ENCODE data around the gene BTBD17.
A peak's percentile ranks its signal among the peaks of the same experiment; 100 is the strongest.

BTBD17 gene

DNA sequence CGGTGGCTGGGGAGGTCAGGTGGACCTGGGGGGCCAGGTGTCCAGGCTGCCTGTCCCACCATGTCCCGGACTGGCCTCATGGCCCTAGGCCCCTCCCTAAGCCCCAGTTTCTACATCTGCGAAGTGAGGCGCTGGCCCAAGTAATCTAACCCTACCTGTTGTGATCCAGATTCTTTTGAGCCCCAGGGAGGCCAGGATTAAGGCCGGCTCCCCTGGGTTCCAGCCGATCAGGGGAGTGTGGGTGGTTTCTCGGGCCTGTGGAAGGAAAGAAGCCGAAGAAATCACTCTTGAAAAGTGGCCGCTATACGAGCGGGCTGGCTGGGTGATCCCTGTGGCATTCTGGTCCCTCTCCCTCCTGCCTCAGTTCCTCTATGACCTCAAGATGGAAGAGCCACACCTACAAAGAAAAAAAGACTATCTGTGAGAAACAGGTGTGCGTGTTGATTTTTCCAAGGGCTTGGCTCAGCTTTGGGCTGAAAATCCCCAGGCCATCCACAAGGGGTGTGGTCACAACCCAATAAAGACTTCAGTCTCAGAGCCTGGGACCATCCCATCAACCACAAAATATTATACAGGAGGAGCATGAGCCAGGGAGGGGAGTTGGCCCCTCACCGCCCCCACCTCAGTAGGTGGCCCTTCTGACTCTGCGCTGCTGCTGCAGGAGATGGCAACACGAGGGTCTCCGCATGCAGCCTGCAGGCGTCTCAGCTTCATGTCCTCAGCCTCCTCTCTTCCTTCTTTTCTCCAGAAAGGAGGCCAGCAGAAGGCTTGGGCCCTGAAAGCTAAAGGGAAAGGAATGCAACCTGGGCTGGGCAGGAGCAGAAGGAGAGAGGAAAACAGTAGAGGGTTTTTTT lies 25.9 kb upstream of the BTBD17 start:
- DNase-seq (ENCODE audit: low read depth in 2 of 2): no peak

DNA sequence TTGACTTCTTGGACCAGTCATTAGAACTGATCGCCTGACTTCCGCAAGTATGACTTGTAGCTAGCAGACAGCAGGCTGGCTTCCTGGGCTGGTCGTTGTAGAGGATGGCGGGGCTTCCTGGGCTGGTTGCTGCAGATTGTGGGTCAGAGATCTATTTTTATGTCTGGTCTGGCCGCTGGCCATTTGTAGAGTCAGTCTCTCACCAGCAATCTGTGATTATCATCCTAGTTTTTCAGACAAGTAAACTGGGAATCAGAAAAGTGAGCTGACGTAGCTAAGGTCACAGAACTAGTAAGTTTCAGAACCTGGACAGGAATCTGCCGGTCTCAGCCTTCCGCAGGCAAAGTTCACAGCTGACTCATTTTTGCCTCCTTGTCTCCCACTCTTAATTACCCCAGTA lies 24.7 kb upstream of the BTBD17 start:
- no peak for DNase-seq (ENCODE audit: low read depth in 2 of 2)

DNA sequence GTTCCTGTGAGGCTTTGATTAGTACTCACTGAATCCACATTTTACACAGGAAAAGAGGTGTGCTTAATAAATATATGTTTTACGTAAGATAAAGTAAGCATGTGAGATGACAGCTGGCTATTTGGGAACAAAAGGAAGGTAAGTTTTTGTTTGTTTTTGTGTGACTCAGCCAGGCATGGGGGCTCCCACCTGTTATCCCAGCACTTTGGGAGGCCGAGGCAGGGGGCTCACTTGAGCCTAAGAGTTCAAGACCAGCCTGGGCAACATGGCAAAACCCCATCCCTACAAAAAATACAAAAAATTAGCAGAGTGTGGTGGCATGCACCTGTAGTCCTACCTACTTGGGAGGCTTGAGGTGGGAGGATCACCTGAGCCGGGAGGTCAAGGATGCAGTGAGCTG lies 23.5 kb upstream of the BTBD17 start:
- DNase-seq (ENCODE audit: low read depth in 2 of 2): no peak

DNA sequence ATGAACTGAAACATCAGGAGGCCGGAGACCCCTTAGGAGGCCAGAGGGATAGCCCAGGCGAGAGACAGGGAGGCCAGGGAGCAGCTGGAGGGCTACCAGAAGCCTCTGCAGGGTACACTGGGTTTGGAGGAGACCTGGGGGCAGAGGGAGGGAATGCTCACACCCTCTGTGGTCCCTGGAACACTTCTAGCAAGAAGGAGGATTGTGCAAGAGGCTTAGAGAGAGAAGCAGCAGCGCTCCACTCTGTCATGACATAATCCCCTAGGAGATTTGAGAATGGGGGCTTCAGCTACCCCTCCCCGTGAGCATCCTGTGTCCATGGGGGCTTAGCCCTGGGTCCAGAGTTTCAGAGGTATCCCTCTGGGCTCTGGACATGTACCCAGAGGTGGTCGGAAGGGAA lies 21.5 kb upstream of the BTBD17 start:
- no peak for DNase-seq (ENCODE audit: low read depth in 2 of 2)

DNA sequence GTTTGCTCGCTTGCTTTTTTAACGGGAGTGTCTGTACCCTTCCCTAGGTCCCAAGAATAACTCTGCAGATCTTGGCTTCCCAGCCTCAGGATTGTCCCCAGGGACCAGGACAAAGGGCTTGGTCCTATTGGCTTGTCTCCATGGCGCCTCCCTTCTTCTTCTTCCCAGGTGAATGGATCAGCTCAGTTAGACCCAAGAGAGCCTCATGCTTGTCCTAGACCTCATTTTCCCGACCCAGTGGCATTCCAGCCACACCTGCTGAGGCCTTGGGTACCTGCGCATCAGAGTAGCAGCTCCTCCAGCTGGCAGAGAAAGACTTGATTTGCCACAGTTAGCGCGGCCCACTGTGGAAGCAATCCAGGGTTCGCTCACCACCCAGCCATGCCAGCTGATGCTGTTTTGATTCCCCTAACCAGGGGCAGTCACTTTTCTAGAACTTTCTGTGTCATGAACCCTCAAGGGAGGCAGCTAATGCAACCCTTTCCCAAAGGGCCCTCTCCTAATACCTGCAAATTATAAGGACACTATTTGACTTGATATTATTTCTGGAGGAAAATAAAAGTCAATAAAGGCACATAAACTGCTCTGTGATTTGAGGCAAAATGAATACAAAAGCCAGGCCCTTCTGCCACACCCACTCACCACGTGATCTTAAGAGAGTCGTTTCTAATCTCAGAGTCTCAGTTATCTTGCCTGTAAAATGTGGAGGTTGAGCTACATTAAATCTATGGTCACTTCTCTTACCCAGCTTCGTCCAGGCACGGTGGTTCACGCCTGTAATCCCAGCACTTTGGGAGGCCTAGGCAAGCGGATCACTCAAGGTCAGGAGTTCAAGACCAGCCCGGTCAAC lies 19.5 kb upstream of the BTBD17 start:
- no peak for DNase-seq (ENCODE audit: low read depth in 2 of 2)

DNA sequence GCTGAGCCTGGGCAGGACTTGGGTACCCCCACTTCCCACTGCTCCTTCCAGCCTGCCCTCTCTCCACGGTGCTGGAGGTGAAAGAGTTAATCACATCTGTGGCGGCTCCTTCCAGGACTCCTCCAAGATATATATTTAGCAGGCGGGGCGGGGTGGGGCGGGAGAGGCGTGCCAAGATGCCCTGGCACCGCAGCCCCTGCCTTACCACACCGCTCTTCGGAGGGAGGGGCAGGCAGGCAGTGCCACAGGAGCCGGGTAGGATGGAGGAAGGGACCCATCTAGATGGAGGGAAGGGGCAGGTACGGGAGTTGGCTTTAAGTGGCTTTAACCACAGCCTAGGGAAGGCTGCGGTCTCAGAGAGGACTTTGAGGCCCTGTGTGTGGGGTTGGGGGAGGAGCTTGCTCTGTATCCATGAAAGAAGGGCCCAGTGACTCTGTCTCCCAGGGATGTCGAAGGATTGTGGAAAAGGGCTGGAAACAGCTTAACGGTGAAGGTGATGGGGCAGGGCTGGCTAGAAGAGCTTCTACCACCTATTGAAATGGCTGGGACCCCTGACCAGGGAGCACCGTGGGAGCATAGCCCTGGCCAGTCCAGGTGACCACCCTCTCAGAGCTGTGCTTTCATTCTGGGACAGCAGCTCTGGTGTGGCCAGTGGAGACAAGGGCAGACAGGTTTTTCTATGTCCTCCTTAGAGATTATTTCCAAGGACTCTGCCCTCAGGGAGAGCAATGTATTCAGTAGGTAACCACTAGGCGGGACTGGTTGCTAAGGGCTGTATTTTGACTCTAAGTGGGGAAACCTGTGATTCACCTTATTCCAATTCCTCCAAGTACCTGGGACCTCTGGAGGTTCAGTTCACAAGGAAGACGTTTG lies 18.7 kb upstream of the BTBD17 start:
- no peak for DNase-seq (ENCODE audit: low read depth in 2 of 2)

DNA sequence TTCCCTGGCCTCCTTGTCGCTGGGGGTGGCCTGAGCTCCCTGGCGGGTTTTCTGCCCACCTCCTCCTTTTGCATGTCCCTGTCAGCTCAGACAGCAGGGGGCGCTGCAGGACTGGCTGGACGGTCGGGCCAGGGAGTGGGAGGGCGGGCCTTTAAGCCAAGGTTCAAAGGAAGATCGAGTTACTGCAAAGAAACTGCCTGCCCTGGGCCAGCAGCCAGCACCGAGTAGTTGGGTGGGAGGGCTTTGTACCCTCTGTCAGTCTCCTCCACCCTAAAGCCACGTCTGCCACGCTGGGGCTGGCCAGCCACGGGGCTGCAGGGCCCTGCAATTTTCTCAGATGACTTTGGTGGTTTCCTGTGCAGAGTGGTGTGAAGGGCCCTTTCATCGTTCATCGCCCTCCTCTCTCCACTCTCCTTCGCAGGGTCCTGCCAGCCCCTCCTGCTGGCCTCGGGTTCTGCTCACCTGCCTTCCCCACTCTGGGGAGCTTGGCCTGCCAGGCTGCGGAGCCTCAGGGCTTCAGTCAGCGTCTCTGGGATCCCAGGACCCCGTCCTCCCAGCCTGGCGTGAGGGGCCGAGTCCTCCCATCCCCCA lies 17.9 kb upstream of the BTBD17 start:
- DNase-seq (ENCODE audit: low read depth in 2 of 2): peak; percentile 80 to 93

DNA sequence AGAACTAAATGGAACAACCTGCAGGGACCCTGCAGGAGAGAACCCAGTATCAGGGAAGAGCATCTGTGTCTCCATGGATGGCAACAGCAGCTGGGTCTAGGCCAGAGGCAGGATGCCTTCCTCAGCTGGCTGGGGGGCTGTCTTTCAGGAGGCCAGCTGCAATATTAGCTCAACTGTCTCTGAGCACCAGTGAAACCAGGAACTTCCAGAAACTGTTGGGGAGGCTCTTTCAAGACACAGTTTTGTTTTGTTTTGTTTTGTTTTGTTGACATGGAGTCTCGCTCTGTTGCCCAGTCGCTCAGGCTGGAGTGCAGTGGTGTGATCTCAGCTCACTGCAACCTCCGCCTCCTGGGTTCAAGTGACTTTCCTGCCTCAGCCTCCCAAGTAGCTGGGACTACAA lies 13.2 kb upstream of the BTBD17 start:
- no peak for DNase-seq (ENCODE audit: low read depth in 2 of 2)

DNA sequence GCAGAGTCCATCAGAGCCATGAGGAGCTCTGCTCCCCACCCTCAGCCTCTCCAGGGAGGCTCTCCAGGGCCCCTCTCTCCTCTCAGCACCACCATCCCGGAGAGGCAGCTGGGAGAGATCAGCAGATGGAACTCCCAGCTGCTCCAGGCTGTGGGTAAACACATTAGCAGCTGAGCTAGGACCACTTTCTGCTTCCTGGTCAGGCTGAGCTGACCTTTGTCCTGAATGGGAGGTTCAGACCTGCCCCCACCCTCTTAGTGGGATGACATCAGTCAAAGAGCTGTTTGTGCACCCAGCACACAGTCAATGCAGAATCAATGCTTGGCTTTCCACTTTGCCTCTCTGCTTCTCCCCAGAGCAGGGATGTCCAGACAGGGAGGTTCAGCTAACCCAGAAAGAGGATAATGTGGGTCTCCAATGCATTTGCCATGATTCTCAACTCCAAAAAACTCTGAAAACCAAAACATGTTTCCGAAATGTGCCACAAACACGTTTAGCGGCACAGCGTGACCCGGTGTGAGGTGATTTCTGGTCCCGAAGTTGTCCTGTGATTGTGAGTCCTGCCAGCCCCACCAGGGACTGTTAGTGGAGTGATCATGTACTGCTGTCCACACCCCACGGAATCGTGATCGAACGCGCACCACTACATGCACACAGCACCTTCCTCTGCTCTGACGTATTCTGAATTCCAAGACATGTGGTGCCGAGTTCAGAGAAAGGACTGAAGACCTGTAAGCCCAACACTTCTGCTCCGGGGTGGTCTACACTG lies 12.4 kb upstream of the BTBD17 start:
- no peak for DNase-seq (ENCODE audit: low read depth in 2 of 2)

DNA sequence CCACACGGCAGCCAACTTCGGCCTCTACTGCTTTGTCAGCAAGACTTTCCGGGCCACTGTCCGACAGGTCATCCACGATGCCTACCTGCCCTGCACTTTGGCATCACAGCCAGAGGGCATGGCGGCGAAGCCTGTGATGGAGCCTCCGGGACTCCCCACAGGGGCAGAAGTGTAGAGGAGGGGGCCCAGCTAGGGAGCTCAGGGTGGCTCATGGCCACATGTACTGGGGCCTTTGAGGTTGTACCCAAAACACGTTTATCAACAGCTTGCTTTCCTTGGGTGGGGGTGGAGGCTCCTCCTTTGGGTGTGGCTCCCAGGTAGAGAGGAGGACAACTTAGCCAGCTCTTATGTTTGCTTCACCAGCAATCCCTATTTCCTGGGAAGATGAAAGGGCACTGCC lies 10.8 kb upstream of the BTBD17 start:
- no peak for DNase-seq (ENCODE audit: low read depth in 2 of 2)

DNA sequence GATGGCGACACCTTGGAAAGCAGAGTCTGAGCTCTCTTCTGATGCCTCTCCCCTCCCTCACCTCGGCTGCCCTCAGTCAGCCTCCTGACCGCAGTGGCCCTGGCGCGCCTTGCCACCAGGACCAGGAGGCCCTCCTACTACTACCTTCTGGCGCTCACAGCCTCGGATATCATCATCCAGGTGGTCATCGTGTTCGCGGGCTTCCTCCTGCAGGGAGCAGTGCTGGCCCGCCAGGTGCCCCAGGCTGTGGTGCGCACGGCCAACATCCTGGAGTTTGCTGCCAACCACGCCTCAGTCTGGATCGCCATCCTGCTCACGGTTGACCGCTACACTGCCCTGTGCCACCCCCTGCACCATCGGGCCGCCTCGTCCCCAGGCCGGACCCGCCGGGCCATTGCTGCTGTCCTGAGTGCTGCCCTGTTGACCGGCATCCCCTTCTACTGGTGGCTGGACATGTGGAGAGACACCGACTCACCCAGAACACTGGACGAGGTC lies 10.0 kb upstream of the BTBD17 start:
- DNase-seq (ENCODE audit: low read depth in 2 of 2): no peak

DNA sequence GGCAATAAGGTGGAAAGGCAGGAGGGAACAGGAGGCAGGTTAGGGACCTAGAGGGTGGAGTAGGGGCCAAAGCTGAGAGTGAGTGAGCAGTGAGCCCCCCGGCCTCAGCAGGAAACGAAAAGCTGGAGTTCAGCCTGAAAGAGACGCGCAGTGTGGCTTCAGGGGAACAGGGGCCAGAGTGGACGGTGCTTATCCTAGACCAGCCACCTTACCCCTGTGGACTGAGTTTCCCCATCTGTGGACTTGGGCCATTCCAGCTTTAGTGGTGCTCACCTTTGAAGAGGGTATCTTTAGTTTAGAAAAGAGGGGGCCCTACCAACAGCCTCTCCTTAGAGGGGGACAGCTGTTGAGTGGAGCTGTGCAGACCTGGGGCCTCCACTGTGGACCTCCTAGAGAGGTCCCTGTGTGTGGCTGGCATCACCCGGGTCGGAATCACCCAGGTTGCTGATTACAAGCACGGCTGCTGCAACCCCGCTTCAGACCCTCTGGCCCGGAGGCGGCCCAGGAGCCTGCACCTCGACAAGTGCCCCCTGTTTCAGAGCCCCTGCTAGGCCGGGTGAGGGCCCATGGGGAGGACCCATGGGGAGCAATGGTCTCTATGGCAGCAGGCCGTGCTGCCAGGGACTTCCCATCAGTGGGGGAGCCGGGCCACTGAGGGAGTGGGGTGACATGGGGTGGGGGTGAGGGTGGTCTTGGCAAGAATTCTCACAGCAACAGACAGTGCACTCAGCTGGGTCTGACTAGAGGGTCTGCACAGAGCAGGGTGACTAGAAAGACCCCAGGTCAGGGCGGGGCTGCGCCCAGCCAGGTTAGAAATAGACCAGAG lies 8.2 kb upstream of the BTBD17 start:
- no peak for DNase-seq (ENCODE audit: low read depth in 2 of 2)

DNA sequence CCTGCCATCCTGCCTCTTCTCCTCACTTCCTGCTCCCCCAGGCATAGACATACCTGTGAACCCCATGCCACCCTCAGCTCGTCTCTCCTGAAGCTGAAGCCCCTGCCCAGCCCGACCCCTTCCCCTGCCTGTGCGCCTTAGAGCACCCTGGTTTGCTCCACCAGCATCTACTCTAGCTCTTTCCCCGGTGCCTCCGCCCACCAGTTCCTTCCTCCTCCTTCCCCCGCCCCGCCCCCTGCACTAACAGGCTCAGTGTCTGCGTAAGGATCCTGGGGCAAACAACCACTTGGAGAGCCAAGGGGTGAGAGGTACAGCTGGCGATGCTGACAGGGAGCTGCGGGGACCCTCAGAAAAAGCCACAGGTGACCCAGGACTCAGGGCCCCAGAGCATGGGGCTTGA lies 7.6 kb upstream of the BTBD17 start:
- DNase-seq (ENCODE audit: low read depth in 2 of 2): peak; percentile 17 to 57

DNA sequence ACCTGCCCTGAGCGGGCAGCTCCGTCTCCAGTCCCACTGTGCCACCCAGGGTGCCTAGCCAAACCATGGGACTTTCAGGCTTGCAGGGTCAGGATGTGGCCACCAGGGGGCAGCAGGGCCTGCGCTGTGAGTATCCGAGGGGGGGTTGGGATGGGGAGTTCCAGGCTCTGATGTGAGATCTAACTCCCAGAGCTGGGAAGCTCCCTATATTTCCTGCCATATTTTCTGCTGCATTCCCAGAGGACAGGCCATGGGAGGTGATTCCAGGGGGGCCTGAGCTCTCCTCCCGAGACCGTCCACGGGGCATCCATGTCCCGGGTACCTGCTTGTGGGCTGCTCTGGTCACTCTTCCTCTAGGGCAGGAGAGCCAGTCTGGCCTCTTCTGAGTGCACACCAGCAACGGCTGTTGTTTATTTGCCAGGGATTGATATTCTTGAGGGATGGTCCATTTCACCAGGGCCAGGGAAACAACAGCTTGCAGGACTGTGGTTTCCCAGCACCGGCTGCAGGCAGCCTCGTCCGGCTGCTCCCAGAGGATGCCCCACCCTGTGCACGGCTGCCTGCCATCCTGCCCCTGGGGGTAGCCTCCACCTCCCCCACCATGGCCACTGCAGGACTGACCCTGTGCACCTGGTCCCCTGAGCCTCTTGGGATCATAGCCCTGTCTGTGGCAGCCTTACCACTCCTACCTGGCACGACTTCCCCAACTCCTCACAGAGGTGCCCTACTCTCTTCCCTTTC lies 6.8 kb upstream of the BTBD17 start:
- peak; percentile 45 to 65 for DNase-seq (ENCODE audit: low read depth in 2 of 2)

DNA sequence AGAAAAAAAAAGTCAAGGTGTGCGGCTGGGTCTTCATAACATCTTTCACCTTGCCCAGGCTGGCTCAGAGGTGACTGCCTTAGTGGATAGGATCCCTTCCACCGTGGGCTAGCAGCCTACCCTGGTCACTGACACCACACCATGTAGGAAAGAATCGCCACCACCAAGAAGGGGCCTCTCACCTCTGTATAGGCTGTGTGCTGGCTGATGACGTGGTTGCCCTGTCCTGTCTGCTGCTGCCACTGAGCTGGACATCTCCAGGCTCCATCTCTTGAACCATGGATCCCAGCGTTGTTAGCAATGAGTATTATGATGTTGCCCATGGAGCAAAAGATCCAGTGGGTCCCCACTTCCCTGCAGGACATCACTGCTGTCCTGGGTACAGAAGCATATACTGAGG lies 5.5 kb upstream of the BTBD17 start, which contains the start of gene GPR142:
Gene GPR142 (plus strand): TSS at position 301 of the 400 bp plus-strand sequence. CDS start 2,035 bp downstream, outside the sequence.
- no peak for DNase-seq (ENCODE audit: low read depth in 2 of 2)

DNA sequence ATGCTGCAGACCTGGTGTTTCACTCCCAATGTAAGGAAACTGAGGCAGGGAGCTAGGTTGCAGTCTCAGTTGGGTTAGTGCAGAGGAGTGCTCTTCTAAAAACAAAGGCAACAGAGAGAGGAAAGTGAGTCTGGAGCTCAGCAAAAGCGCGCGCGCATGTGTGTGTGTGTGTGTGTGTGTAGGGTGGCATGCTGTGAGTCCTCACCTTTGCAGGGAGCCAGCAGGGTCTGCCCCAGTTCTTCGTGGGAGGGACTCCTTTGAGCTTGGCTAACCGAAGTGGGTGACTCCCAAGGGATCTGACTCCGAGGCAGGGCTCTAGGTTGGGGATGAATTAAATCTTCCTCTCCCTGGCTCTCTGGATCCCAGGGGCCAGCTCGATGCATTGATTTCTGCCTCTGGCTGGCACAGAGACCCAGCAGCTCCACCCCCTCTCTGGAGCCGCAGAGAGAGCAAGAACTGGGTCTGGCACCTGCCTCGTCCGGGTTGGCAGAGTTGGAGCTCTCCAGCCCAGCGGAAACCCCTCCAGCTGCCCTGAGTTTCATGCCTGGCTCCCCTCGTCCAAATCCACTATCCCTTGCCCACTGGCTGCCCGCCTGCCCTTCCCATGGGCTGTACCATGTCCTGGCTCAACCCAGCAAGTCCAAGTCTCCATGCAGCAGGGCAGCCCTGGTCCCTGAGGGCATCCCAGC lies 1.3 kb upstream of the BTBD17 start:
- DNase-seq (ENCODE audit: low read depth in 2 of 2): no peak

DNA sequence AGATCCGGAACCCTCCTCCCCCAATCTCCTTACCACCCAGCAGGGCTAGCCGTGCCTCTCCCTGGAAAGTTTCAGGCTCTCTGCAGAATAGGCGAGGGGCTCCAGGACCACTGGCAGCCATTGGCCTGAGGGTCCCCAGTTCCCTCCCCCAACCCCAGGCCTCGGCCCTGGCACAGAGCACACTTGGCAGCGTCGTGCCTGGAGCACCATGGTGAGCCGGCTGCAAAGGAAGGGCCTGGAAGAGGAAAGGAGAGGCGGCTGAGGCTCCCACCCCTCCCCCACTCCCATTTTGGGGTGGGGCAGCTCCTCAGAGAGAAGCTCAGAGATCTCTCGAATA lies 369 bp upstream of the BTBD17 start:
- no peak for DNase-seq (ENCODE audit: low read depth in 2 of 2)

DNA sequence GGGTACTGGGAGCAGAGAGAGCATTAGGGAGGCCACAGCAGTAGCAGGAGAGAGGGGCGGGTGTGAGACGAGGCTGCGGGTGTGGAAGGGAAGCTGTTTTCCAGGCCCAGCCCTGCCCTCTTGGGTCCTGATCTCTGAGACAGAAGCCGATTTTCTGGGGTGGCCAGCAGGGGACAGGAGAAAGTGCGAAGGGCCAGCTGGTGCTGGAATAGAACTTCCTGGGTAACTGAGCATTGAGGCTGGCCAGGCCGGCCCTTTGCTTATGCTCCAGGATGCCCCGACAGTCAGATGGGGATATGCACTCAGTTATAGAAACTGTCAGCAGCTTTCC lies 804 bp downstream of the BTBD17 start:
- no peak for DNase-seq (ENCODE audit: low read depth in 2 of 2)

DNA sequence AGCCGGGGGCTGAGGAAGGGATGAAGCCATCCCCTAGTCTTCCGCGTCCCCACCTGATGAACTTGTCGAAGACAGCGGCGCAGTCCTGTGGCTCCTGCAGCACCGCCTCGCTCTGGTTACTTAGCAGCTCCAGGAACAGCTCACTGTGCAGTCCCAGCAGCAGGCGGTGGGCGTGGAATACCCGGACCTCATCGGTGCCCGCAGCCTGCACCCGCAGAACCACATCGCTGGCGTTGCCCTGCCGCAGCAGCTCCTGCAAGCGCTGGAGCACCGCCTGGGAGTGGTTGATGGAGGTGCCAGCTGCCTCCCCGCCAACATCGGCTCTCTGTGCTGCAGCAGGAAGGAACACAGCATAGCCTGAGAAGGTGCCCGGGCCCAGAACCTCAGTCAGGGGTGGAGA lies 1.8 kb downstream of the BTBD17 start:
- no peak for DNase-seq (ENCODE audit: low read depth in 2 of 2)
